Pancreas (tissue), 10 donors: Measurements from ENCODE around the gene CALD1. TPM values are rescaled to one million over a fixed set of nuclear protein-coding genes. Genes with fewer than 3 reads are reported as not detected.

Experiments used
- ATAC-seq, 4 donors: fragments of 200-7000 bp; cut with Tn5 transposase; one replicate each; pipeline versions ENCODE4 v1.8.0 to v1.9.1; 2020; ENCODE audit warnings: mild to moderate bottlenecking in 4 of 4, moderate library complexity in 4 of 4
- DNase-seq, 6 donors: peaks; one replicate each; pipeline ENCODE4 v3.0.0-alpha.2; 2020
- FAIRE-seq: peaks from 2 replicates; lab custom pipeline; 2012; peaks lifted over from hg19 to GRCh38; lab: Jason Lieb, UNC
- H3K27ac ChIP-seq, 4 donors: fragments of 200-600 bp; sonication (generic); 1 replicate in 3 of 4; 2 replicates in 1 of 4; pipeline versions ENCODE4 v1.5.0 to v1.8.0; 2020
- H3K27me3 ChIP-seq, 4 donors: fragments of 200-600 bp; one replicate each; pipeline ENCODE4 v1.8.0; 2021
- H3K36me3 ChIP-seq, 3 donors: fragments of 200-600 bp; sonication (generic) in 1 of 3; one replicate each; pipeline versions ENCODE4 v1.5.0 to v1.8.0; 2020 to 2021
- H3K4me1 ChIP-seq, 3 donors: fragments of 200-600 bp; one replicate each; pipeline ENCODE4 v1.8.0; 2021
- H3K4me3 ChIP-seq, 4 donors: fragments of 200-600 bp; sonication (generic) in 2 of 4; one replicate each; pipeline versions ENCODE4 v1.5.0 to v1.8.0; 2020 to 2021
- H3K9me3 ChIP-seq, 4 donors: fragments of 200-600 bp; one replicate each; pipeline ENCODE4 v1.8.0; 2021
- WGBS, 2 donors: extraction: QIAGEN DNeasy Blood & Tissue Kit; methylation state at CpG; one replicate each; pipeline ENCODE4 v1.1.7; 2013; 5-methylcytosine and 5-hydroxymethylcytosine counted together
- intact Hi-C, 3 donors: fragments of 100-400 bp; cut with DNase I; formaldehyde crosslinking; loops; one replicate each; pipeline versions ENCODE4 v1.11.1 to v1.14.2; 2022
- polyA plus RNA-seq, 2 donors: library from polyadenylated mRNA; stranded (reverse); fragments of 200-250 nt; gene quantifications; one replicate each; pipeline ENCODE4 v1.2.3, GENCODE V29; 2013
- total RNA-seq, 6 donors: library from RNA; stranded (reverse); fragmentation: NEBNext Ultra II Directional in 4 of 6; extraction: Animal tissue kit (Norgen Biotek cat#: 25700) in 4 of 6; gene quantifications; one replicate each; pipeline versions ENCODE4 v1.2.1 to v1.2.4, GENCODE V29; 2021 to 2023
- TF ChIP-seq, protein P1 (sequence below), 4 donors: fragments of 200-600 bp; sonication (generic) in 3 of 4; IDR thresholded peaks; one replicate each; pipeline versions ENCODE4 v1.5.0 to v1.8.0; 2021; ENCODE audit warnings: antibody characterized with exemption in 4 of 4
- donor health status: healthy with polysubstance abuse.
- donor health status: DM: no; HTN: no; CAD: no; lungs with moderate emphysema.
- donor health status: DM: no; HTN: no; CAD: no.
- donor health status: control.
- donor health status: control.
- donor health status: Bipolar disorder and iron deficiency.
- donor health status: DM: yes; HTN: yes; CAD: no.
- donor health status: DM: no; HTN: no; CAD: no.
- donor health status: DM: no; HTN: no; CAD: no.
- donor health status: DM: yes; HTN: yes; CAD: no.

The CALD1 gene
- total and polyA plus RNA-seq, 8 donors, result 17.0 to 85.8 (median 33.2) TPM

DNA sequence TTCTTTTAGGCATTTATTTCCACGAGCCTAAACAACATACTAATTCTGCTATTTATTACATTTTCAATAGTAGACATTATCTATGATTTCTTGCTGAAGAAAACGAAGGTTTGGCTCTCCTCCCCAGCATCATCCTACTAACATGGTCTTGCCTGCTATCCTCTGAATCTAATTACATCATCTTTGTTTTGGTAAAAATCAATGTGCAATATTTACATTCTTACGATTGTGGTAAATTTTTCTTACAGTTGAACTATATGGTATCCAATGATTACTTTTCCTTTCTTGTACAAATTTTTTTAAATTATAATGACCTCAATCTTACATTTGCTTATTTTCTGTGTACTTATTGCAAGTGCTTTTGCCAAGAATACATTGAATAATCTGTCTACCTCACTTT is 7.0 kb upstream of the CALD1 start:
- intact Hi-C loops, result no loop called here

DNA sequence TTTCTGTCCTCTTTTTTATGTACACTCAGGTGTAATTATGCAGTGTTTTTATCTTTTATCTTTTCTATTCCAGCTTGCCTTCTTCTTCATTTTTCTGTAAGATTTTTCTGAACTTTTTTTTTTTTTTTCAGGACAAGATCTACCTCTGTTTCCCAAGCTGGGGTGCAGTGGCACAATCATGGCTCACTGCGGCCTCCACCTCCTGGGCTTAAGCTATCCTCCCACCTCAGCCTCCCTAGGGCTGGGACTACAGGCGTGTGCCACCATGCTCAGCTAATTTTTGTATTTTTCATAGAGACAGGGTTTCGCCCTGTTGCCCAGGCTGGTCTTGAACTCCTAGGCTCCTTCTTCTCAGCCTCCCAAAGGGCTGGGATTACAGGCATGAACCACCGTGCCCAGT is 6.3 kb upstream of the CALD1 start:
- no peak for DNase-seq
- intact Hi-C loops, result no loop called here
- TF ChIP-seq, protein P1, sequence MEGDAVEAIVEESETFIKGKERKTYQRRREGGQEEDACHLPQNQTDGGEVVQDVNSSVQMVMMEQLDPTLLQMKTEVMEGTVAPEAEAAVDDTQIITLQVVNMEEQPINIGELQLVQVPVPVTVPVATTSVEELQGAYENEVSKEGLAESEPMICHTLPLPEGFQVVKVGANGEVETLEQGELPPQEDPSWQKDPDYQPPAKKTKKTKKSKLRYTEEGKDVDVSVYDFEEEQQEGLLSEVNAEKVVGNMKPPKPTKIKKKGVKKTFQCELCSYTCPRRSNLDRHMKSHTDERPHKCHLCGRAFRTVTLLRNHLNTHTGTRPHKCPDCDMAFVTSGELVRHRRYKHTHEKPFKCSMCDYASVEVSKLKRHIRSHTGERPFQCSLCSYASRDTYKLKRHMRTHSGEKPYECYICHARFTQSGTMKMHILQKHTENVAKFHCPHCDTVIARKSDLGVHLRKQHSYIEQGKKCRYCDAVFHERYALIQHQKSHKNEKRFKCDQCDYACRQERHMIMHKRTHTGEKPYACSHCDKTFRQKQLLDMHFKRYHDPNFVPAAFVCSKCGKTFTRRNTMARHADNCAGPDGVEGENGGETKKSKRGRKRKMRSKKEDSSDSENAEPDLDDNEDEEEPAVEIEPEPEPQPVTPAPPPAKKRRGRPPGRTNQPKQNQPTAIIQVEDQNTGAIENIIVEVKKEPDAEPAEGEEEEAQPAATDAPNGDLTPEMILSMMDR (IDR thresholded peaks at IDR 0.05), result no peak
- WGBS, 2 donors, result 67 to 69% methylated on average over 4 of the region's 4 CpGs
- Histone ChIP-seq H3K9me3 (no peaks in the 10 kb centered on the region), H3K27me3 (no peaks in the 10 kb centered on the region), H3K36me3 (no peaks in the 10 kb centered on the region), H3K4me3 (no peak overlapping the region), H3K4me1 (no peaks in the 10 kb centered on the region), H3K27ac (no peak overlapping the region)
- no peak for FAIRE-seq
- ATAC-seq, result no peak

More for the DNA sequence above, 7.0 kb upstream of the CALD1 start:
- no peaks in the 10 kb centered on the region for H3K36me3 ChIP-seq
- H3K4me1 ChIP-seq, result no peaks in the 10 kb centered on the region
- no peaks in the 10 kb centered on the region for H3K27me3 ChIP-seq
- H3K27ac ChIP-seq, result no peak overlapping the region
- H3K9me3 ChIP-seq, result no peaks in the 10 kb centered on the region
- H3K4me3 ChIP-seq, result no peak overlapping the region
- ATAC-seq, result no peak
- DNase-seq, result no peak
- 51 to 54% methylated on average over 3 of the region's 3 CpGs for WGBS, 2 donors
- no peak for FAIRE-seq
- TF ChIP-seq, protein P1 (IDR thresholded peaks at IDR 0.05), result no peak

DNA sequence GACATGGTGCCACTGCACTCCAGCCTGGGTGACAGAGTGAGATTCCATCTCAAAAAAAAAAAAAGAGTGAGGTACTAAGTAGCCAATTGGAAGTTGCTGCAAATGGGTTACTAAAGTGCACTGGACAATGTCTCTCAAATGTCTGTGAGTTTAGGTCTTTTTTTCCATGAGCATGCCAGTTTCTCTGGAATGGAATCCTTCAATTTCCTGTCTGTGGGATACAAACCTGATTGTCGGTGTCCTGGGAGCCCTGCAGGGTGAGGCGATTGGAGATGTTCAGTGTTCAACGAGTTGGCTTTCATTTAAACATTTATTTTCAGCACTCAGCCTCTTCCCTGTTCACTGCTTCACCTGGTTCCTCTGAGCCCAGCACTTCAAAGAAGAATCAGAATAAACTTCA is 5.3 kb upstream of the CALD1 start:
- no peak for FAIRE-seq
- no peak for ATAC-seq

DNA sequence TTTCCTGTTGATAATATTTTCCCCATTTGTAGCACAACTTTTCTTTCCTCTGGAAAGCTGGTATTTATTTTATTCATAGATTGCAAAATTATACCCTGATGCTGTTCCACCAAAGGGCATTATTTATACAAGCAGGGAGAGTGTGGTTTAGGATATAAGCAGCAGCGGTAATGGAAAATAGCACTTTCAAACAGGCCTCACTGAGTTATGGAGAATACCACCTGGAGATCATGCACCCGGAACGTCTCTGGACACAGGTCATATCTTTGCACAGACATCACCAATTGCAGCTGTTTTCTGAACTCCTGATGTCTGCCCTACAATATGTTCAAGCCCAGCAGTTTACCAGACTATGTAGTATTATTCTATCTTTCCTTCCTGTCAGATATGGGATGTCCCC is 2.0 kb upstream of the CALD1 start:
- no peak overlapping the region for H3K27ac ChIP-seq
- ATAC-seq (no peak), FAIRE-seq (no peak), DNase-seq (no peak)
- intact Hi-C loops, result no loop called here
- H3K4me3 ChIP-seq, result no peak overlapping the region
- H3K9me3 ChIP-seq, result no peaks in the 10 kb centered on the region
- no peaks in the 10 kb centered on the region for H3K4me1 ChIP-seq
- WGBS, 2 donors, result 81 to 84% methylated on average over 3 of the region's 3 CpGs
- TF ChIP-seq, protein P1 (IDR thresholded peaks at IDR 0.05), result no peak
- H3K36me3 ChIP-seq, result no peaks in the 10 kb centered on the region
- H3K27me3 ChIP-seq, result no peaks in the 10 kb centered on the region

More for the DNA sequence above, 5.3 kb upstream of the CALD1 start:
- Histone ChIP-seq H3K9me3 (no peaks in the 10 kb centered on the region), H3K36me3 (no peaks in the 10 kb centered on the region), H3K27me3 (no peaks in the 10 kb centered on the region), H3K27ac (no peak overlapping the region), H3K4me1 (no peaks in the 10 kb centered on the region), H3K4me3 (no peak overlapping the region)
- 83 to 86% methylated on average over 3 of the region's 3 CpGs for WGBS, 2 donors
- no peak for DNase-seq
- intact Hi-C loops, result no loop called here
- TF ChIP-seq, protein P1 (IDR thresholded peaks at IDR 0.05), result no peak

DNA sequence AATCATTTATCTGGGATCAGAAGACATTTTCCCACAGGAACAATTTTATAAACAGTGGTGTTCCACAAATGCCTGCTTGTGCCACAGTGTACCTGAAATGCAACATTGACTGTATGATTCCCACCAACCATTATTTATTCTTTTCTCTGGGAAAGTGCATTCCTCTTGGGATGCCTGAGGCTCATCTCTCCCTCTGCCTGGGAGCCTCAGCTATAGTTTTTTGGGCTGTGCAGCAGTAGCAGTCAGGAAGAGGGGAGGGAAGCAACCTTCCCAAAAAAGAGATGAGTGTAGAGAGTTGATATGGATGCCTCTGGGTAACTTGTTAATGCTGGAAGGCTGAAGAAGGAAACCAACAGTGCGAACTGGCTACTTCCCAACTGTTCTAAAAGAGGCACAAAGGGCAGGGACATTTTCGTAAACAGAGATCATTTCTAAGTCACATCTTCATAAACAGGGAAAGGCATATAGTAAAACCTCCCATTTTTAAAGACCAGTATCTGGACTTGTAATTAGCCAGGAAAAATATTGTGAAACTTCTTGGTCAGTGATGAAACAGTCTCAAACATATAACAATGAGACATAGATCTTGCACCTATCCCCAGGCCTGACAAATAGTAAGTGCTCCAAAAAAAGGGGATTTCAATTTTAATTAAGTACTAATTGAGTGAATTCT is 1.4 kb upstream of the CALD1 start:
- WGBS, 2 donors, result 77 to 82% methylated on average over 2 of the region's 2 CpGs
- no peak for ATAC-seq
- Histone ChIP-seq H3K27ac (no peak overlapping the region), H3K36me3 (no peaks in the 10 kb centered on the region), H3K4me1 (no peaks in the 10 kb centered on the region), H3K9me3 (no peaks in the 10 kb centered on the region), H3K27me3 (no peaks in the 10 kb centered on the region), H3K4me3 (no peak overlapping the region)
- no peak for DNase-seq
- TF ChIP-seq, protein P1 (IDR thresholded peaks at IDR 0.05), result no peak
- intact Hi-C loops, result no loop called here
- no peak for FAIRE-seq
